AG04450 (cell line): ENCODE data around the gene RNU6-7. TPM values are rescaled to one million over a fixed set of nuclear protein-coding genes. Genes with fewer than 3 reads are reported as not detected.

Experiments used
- CTCF ChIA-PET: fragments of 300-600, 350-600 bp; formaldehyde crosslinking; extraction: SDS; loops from one replicate; lab custom pipeline; 2022; ENCODE audit warnings: antibody characterized with exemption, inconsistent platforms; lab: Charles Lee
- POLR2A ChIA-PET: fragments of 350-600 bp; formaldehyde crosslinking; extraction: SDS; loops from one replicate; lab custom pipeline; 2021; ENCODE audit warnings: antibody characterized with exemption, inconsistent platforms; lab: Yijun Ruan, JAX
- DNase-seq: peaks from one replicate; pipeline ENCODE4 v3.0.0-alpha.2; 2011; ENCODE audit warnings: low read depth, low spot score
- H3K27ac ChIP-seq: one replicate; pipeline ENCODE4 v1.5.1; 2012; ENCODE audit warnings: low read depth, low read length, control low read depth
- H3K27me3 ChIP-seq: one replicate; pipeline ENCODE4 v1.6.0; 2012; ENCODE audit warnings: low read length; ENCODE audit not compliant: control insufficient read depth, insufficient read depth
- H3K4me3 ChIP-seq: 2 replicates; pipeline ENCODE4 v1.5.1; 2011; ENCODE audit warnings: mild to moderate bottlenecking, low read depth, low read length, control low read depth
- H3K9me3 ChIP-seq: 2 replicates; pipeline ENCODE4 v1.5.1; 2012; ENCODE audit warnings: low read length; ENCODE audit not compliant: control insufficient read depth, insufficient read depth
- polyA plus RNA-seq: library from polyadenylated mRNA; depleted of rRNA; stranded (reverse); fragments of >200 nt; gene quantifications from 2 replicates; pipeline ENCODE4 v1.2.3, GENCODE V29; 2011; rRNA removed
- small RNA-seq: library from RNA; depleted of rRNA; stranded (forward); fragments of <200 nt; gene quantifications from one replicate; pipeline ENCODE3, GENCODE V24; 2012; ENCODE audit warnings: low read depth; ENCODE audit not compliant: insufficient read length
- TF ChIP-seq, protein P1 (sequence below): IDR thresholded peaks from 2 replicates; pipeline ENCODE4 v1.5.1; 2011; ENCODE audit warnings: low read depth, low read length, control low read depth, inconsistent platforms

RNU6-7 gene
- polyA plus RNA-seq, 1 experiment = not detected

DNA sequence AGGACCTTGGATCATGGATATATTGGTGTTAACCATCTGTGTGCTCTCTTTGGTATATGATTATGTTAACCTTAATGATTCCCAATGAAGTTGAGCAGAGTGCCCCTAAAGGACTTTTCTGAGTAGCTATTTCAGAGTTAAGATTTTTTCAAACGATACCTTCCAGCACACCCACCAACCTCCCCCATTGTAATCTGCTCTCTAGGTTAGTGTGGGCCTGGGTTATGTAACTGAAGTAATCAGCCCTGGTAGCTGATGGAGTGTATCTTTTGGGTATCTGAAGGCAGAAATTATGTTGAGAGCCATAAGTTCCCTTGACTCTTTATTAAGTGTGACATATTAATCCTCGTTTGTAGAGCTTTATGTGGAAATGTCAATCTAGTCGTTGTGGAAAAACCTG is 48.8 kb downstream of the RNU6-7 start:
- TF ChIP-seq, protein P1, sequence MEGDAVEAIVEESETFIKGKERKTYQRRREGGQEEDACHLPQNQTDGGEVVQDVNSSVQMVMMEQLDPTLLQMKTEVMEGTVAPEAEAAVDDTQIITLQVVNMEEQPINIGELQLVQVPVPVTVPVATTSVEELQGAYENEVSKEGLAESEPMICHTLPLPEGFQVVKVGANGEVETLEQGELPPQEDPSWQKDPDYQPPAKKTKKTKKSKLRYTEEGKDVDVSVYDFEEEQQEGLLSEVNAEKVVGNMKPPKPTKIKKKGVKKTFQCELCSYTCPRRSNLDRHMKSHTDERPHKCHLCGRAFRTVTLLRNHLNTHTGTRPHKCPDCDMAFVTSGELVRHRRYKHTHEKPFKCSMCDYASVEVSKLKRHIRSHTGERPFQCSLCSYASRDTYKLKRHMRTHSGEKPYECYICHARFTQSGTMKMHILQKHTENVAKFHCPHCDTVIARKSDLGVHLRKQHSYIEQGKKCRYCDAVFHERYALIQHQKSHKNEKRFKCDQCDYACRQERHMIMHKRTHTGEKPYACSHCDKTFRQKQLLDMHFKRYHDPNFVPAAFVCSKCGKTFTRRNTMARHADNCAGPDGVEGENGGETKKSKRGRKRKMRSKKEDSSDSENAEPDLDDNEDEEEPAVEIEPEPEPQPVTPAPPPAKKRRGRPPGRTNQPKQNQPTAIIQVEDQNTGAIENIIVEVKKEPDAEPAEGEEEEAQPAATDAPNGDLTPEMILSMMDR = no peak
- H3K9me3 ChIP-seq = no peaks in the 10 kb centered on the region
- ChIA-PET POLR2A (no interaction called here), CTCF (interaction anchor here (0.5 to 5.4 kb wide), 12 partner anchors 9 to 745 kb away, joined by 3 to 93 read pairs (median 6); no protein-coding TSS in a partner anchor)
- H3K4me3 ChIP-seq = no peak overlapping the region
- H3K27me3 ChIP-seq = peaks cover 2% of the 10 kb centered on the region
- DNase-seq = no peak
- no peak overlapping the region for H3K27ac ChIP-seq

DNA sequence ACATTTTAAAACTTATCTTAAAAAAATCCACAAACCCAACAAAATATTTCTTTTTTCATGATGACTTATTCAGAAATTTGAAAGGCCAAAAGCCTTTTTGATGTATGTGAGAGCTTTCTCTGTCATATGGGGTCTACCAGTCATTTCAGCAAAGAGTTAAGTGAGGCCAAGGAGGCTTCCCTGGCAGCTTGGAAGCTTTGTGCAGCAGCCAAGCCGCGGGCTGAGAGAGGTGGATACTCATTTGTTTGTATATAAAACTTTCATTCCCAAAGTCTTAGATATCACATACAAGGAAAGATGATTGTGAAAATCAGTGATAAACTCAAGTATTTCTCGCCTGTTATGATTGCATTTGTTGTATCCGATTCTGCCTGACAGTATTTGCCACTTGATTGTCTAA is 49.7 kb downstream of the RNU6-7 start:
- TF ChIP-seq, protein P1 = no peak
- Histone ChIP-seq H3K27me3 (peaks cover 2% of the 10 kb centered on the region), H3K27ac (no peak overlapping the region), H3K4me3 (no peak overlapping the region), H3K9me3 (no peaks in the 10 kb centered on the region)
- CTCF ChIA-PET = interaction anchor here (0.5 to 5.4 kb wide), 18 partner anchors 10 to 746 kb away, joined by 3 to 93 read pairs (median 3); no protein-coding TSS in a partner anchor
- no peak for DNase-seq
- POLR2A ChIA-PET = no interaction called here

Small RNA genes within 50 kb of the gene (small RNA-seq; reads per million reads assigned to genes)
- gene RNU6-7 (not detected), gene RNU6-8 (not detected)

Other genes with a start within 250 kb of the RNU6-7 start
- 28.2 and 45.6 TPM in 2 replicates for gene ARHGAP5, start 124.7 kb upstream of the RNU6-7 start, polyA plus RNA-seq
- not detected in 2 replicates for gene RNU6-8, start 1.2 kb downstream of the RNU6-7 start, polyA plus RNA-seq
- gene AKAP6, start 127.3 kb downstream of the RNU6-7 start, polyA plus RNA-seq = 0.78 and 1.3 TPM in 2 replicates